Muscle of back (tissue), 13 donors: ENCODE measurements around the gene GADD45A. TPM values are rescaled to one million over a fixed set of nuclear protein-coding genes. Genes with fewer than 3 reads are reported as not detected.
"Not testable (repeated sequence)": the region's sequence is repeated elsewhere in the genome, so short reads cannot be mapped to it uniquely, and the experiment has no call there.

Source experiments
- DNase-seq, 3 donors: peaks; one replicate each; pipeline versions ENCODE4 v3.0.0 to v3.0.0-alpha.2; 2013
- long read RNA-seq, 9 donors: transcript quantifications; one replicate each; lab custom pipeline, GENCODE V29; 2026
- polyA plus RNA-seq, 10 donors: library from polyadenylated mRNA; unstranded; fragments of 120-200 nt; gene quantifications; one replicate each; pipeline ENCODE4 v1.2.1, GENCODE V29; 2013; ENCODE audit not compliant: insufficient read length in 10 of 10

Gene GADD45A
- polyA plus RNA-seq: 10 to 100 TPM; 13.5 to 21.7 (median 15.7) TPM
- long read RNA-seq, donor 1, transcript GADD45A-202 (4 exons, 1,496 nt): major isoform, 6 of 6 reads
- long read RNA-seq, donor 1, partial matches to known transcripts: 0 of 6 reads
- long read RNA-seq, donor 1, other reads (novel, unspliced or antisense): 0 of 6 reads
- long read RNA-seq, donor 2, partial matches to known transcripts: 0 of 4 reads
- long read RNA-seq, donor 2, other reads (novel, unspliced or antisense): 0 of 4 reads
- long read RNA-seq, donor 3: 0 reads
- long read RNA-seq, donor 4, partial matches to known transcripts: 0 of 1 reads
- long read RNA-seq, donor 4, other reads (novel, unspliced or antisense): 0 of 1 reads
- long read RNA-seq, donor 5, transcript GADD45A-202 (4 exons, 1,496 nt): major isoform, 9 of 9 reads
- long read RNA-seq, donor 5, partial matches to known transcripts: 0 of 9 reads
- long read RNA-seq, donor 5, other reads (novel, unspliced or antisense): 0 of 9 reads
- long read RNA-seq, donor 6, transcript GADD45A-202 (4 exons, 1,496 nt): major isoform, 8 of 17 reads
- long read RNA-seq, donor 6, partial matches to known transcripts: 7 of 17 reads
- long read RNA-seq, donor 6, other reads (novel, unspliced or antisense): 0 of 17 reads
- long read RNA-seq, donor 7, transcript GADD45A-202 (4 exons, 1,496 nt): major isoform, 8 of 8 reads
- long read RNA-seq, donor 7, partial matches to known transcripts: 0 of 8 reads
- long read RNA-seq, donor 7, other reads (novel, unspliced or antisense): 0 of 8 reads
- long read RNA-seq, donor 8, transcript GADD45A-202 (4 exons, 1,496 nt): major isoform, 8 of 9 reads
- long read RNA-seq, donor 8, partial matches to known transcripts: 0 of 9 reads
- long read RNA-seq, donor 8, other reads (novel, unspliced or antisense): 0 of 9 reads
- long read RNA-seq, donor 9, partial matches to known transcripts: 0 of 1 reads
- long read RNA-seq, donor 9, other reads (novel, unspliced or antisense): 0 of 1 reads

- DNase-seq: peak; percentile 96 to 99 (median 99)
Measured at GRCh38 chr1:67685067-67685557, at the start of gene GADD45A. TSS of gene GADD45A (plus strand) at chr1:67685201. CDS start at chr1:67685495, 294 bp downstream.

- no peak for DNase-seq
Measured at GRCh38 chr1:67636146-67636545, 48.9 kb upstream of the GADD45A start.

GRCh38 chr1:67639361-67639760 lies 45.6 kb upstream of the GADD45A start:
- no peak for DNase-seq

- DNase-seq: peak in 2 of 3 donors; percentile 13 to 64
Measured at GRCh38 chr1:67642629-67643028, 42.4 kb upstream of the GADD45A start.

GRCh38 chr1:67644566-67644965 lies 40.4 kb upstream of the GADD45A start:
- DNase-seq: peak in 1 of 3 donors; percentile 65

GRCh38 chr1:67645495-67646144 lies 39.4 kb upstream of the GADD45A start:
- DNase-seq: peak in 2 of 3 donors; percentile 19 to 54

GRCh38 chr1:67646145-67647035 lies 38.6 kb upstream of the GADD45A start:
- DNase-seq: peak in 2 of 3 donors; percentile 15 to 59

- DNase-seq: peak in 2 of 3 donors; percentile 16 to 17
Measured at GRCh38 chr1:67647036-67647798, 37.8 kb upstream of the GADD45A start.

GRCh38 chr1:67647814-67648358 lies 37.1 kb upstream of the GADD45A start:
- DNase-seq: no peak

GRCh38 chr1:67648582-67649326 lies 36.2 kb upstream of the GADD45A start:
- DNase-seq: no peak

- DNase-seq: no peak
Measured at GRCh38 chr1:67650061-67650460, 34.9 kb upstream of the GADD45A start.

GRCh38 chr1:67651031-67651430 lies 34.0 kb upstream of the GADD45A start:
- DNase-seq: no peak

GRCh38 chr1:67652800-67653199 lies 32.2 kb upstream of the GADD45A start:
- peak in 1 of 3 donors; percentile 40 for DNase-seq

- no peak for DNase-seq
Measured at GRCh38 chr1:67653304-67653703, 31.7 kb upstream of the GADD45A start.

GRCh38 chr1:67655581-67655980 lies 29.4 kb upstream of the GADD45A start:
- no peak for DNase-seq

GRCh38 chr1:67657152-67657551 lies 27.8 kb upstream of the GADD45A start:
- not testable (repeated sequence) for DNase-seq

- DNase-seq: no peak
Measured at GRCh38 chr1:67659229-67659628, 25.8 kb upstream of the GADD45A start.

GRCh38 chr1:67662884-67663283 lies 22.1 kb upstream of the GADD45A start:
- DNase-seq: no peak

GRCh38 chr1:67664048-67664447 lies 21.0 kb upstream of the GADD45A start:
- DNase-seq: no peak
